KMS-11 (cell line): Measurements from ENCODE around the gene ZNF573.

Experiments
- H2AFZ ChIP-seq: fragments of 200-600 bp; sonication (generic); 2 replicates; pipeline ENCODE4 v1.6.1; 2016; ENCODE audit warnings: antibody characterized with exemption, mixed run types, low read depth
- H3K27ac ChIP-seq: fragments of 200-600 bp; sonication (generic); 2 replicates; pipeline ENCODE4 v1.6.1; 2016; ENCODE audit warnings: mild to moderate bottlenecking, mixed run types
- H3K27me3 ChIP-seq: fragments of 200-600 bp; sonication (generic); 2 replicates; pipeline ENCODE4 v1.6.1; 2017; ENCODE audit warnings: mild to moderate bottlenecking, low read depth, mixed run types, moderate library complexity; ENCODE audit not compliant: insufficient read depth
- H3K36me3 ChIP-seq: fragments of 200-600 bp; sonication (generic); 2 replicates; pipeline ENCODE4 v1.6.1; 2017; ENCODE audit warnings: mild to moderate bottlenecking, mixed run types; ENCODE audit not compliant: insufficient read depth
- H3K4me1 ChIP-seq: fragments of 200-600 bp; sonication (generic); 2 replicates; pipeline ENCODE4 v1.6.1; 2016; ENCODE audit warnings: mild to moderate bottlenecking, low read depth, mixed run types; ENCODE audit not compliant: poor library complexity, severe bottlenecking
- H3K4me2 ChIP-seq: fragments of 200-600 bp; sonication (generic); 2 replicates; pipeline ENCODE4 v1.7.0; 2016; ENCODE audit warnings: mild to moderate bottlenecking, mixed run types
- H3K4me3 ChIP-seq: fragments of 200-600 bp; sonication (generic); IDR thresholded peaks from 2 replicates; pipeline ENCODE4 v1.6.1; 2017; ENCODE audit warnings: low read depth, low read length, mixed read lengths; ENCODE audit not compliant: insufficient read depth
- H3K79me2 ChIP-seq: fragments of 200-600 bp; sonication (generic); 2 replicates; pipeline ENCODE4 v1.6.1; 2016; ENCODE audit warnings: low read depth, mixed run types; ENCODE audit not compliant: insufficient read depth
- H3K9ac ChIP-seq: fragments of 200-600 bp; sonication (generic); 2 replicates; pipeline ENCODE4 v1.6.1; 2016; ENCODE audit warnings: mild to moderate bottlenecking, mixed run types
- H4K20me1 ChIP-seq: fragments of 200-600 bp; sonication (generic); 2 replicates; pipeline ENCODE4 v1.6.1; 2016; ENCODE audit warnings: mild to moderate bottlenecking, mixed run types; ENCODE audit not compliant: insufficient read depth
- TF ChIP-seq, protein P1 (sequence below): fragments of 200-600 bp; sonication (generic); conservative IDR thresholded peaks from 2 replicates; pipeline ENCODE4 v1.6.1; 2017; ENCODE audit warnings: low read depth, mild to moderate bottlenecking, antibody characterized with exemption, low read length, moderate library complexity, mixed read lengths

The ZNF573 gene

DNA sequence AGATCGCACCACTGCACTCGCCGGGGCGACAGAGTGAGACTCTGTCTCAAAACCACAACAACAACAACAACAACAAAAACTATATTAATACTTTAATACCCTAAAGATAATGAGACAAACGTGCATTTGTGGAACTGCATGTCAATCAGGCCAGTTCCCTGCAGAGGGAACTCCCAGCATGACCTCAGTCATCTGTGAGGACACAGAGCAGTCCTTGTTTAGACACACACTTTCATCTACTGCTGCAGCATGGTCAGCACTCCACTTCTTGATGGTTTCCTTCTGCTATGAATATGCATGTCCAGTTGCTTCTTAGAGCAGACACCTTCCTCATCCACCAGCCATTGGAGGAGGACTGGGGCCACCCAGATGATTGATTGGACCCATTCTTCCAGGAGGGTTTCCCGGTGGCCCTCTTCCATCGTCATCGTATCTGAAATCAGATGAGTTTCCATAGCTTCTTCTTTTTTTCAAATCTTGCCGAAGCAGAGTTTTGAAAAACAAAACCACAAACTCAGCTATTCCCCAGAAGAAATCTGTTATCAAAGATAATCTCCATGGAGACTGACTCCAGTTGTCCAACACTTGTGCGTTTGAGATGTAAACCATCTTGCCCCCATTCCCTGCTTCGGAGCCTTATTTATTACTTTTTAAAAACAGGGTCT lies 86.3 kb downstream of the ZNF573 start:
- TF ChIP-seq, protein P1, sequence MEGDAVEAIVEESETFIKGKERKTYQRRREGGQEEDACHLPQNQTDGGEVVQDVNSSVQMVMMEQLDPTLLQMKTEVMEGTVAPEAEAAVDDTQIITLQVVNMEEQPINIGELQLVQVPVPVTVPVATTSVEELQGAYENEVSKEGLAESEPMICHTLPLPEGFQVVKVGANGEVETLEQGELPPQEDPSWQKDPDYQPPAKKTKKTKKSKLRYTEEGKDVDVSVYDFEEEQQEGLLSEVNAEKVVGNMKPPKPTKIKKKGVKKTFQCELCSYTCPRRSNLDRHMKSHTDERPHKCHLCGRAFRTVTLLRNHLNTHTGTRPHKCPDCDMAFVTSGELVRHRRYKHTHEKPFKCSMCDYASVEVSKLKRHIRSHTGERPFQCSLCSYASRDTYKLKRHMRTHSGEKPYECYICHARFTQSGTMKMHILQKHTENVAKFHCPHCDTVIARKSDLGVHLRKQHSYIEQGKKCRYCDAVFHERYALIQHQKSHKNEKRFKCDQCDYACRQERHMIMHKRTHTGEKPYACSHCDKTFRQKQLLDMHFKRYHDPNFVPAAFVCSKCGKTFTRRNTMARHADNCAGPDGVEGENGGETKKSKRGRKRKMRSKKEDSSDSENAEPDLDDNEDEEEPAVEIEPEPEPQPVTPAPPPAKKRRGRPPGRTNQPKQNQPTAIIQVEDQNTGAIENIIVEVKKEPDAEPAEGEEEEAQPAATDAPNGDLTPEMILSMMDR, result no peak

DNA sequence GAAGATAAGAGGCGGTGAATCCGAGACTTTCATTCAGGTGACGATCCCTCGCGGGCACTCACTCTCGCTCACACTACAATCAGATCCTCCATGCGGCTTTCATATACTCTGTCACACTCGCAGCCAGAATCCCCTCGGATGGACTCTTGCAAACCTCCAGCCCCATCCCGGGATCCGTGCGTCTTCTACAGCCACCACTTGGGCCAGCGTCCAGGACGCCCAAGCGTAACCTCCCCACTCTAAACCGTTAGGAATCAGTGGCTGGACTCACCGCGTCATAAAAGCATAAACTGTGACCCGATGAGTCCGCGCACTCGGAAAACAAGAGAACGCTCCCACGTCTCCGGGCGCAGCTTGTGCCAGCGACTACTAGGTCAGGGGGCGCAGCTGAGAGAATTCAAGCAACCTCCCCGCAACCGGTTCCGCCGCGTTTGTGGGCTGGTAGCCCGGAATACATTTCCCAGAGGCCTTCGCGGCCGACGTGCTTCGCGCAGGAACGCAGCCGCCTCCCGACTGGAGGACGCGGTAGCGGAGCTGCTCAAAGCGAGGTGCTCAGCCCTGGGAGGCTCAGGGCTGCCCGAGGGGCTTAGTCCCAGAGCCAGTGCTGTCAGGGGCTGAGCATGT lies 87.4 kb downstream of the ZNF573 start:
- no peaks in the 10 kb centered on the region for H4K20me1 ChIP-seq
- no peaks in the 10 kb centered on the region for H3K79me2 ChIP-seq
- no peak overlapping the region for H2AFZ ChIP-seq
- H3K27me3 ChIP-seq, result no peaks in the 10 kb centered on the region
- H3K4me3 ChIP-seq, result no peak overlapping the region
- TF ChIP-seq, protein P1, result no peak
- no peak overlapping the region for H3K4me2 ChIP-seq
- H3K36me3 ChIP-seq, result no peaks in the 10 kb centered on the region
- H3K4me1 ChIP-seq, result no peaks in the 10 kb centered on the region
- no peak overlapping the region for H3K27ac ChIP-seq
- no peak overlapping the region for H3K9ac ChIP-seq

More for the DNA sequence above, 86.3 kb downstream of the ZNF573 start:
- no peaks in the 10 kb centered on the region for H3K4me1 ChIP-seq
- no peak overlapping the region for H3K27ac ChIP-seq
- no peaks in the 10 kb centered on the region for H3K27me3 ChIP-seq
- no peaks in the 10 kb centered on the region for H4K20me1 ChIP-seq
- no peaks in the 10 kb centered on the region for H3K36me3 ChIP-seq
- H3K79me2 ChIP-seq, result no peaks in the 10 kb centered on the region
- no peak overlapping the region for H3K4me3 ChIP-seq
- no peak overlapping the region for H3K9ac ChIP-seq
- H3K4me2 ChIP-seq, result no peak overlapping the region
- no peak overlapping the region for H2AFZ ChIP-seq
